Retina (tissue), 1 donor: ENCODE measurements around the gene CKMT2.

Experiments
- DNase-seq: peaks from one replicate; pipeline ENCODE4 v3.0.0-alpha.2; 2016

Gene CKMT2

GRCh38 chr5:81313278-81313677 lies 80.2 kb downstream of the CKMT2 start:
- no peak for DNase-seq

- no peak for DNase-seq
These were observed 80.6 kb downstream of the CKMT2 start for GRCh38 chr5:81313686-81314085.

- DNase-seq, result no peak
These were observed 81.5 kb downstream of the CKMT2 start for GRCh38 chr5:81314581-81314980.

GRCh38 chr5:81315336-81315735 lies 82.2 kb downstream of the CKMT2 start:
- DNase-seq, result no peak

- DNase-seq, result no peak
These were observed 82.7 kb downstream of the CKMT2 start for GRCh38 chr5:81315830-81316229.
